Muscle layer of duodenum (tissue), 2 donors: Measurements from ENCODE around the gene PEX1.
"Not testable (repeated sequence)": the region's sequence is repeated elsewhere in the genome, so short reads cannot be mapped to it uniquely, and the experiment has no call there.

ENCODE experiments used
- H3K27ac ChIP-seq: one replicate; pipeline ENCODE4 v1.7.0; 2013; ENCODE audit warnings: mild to moderate bottlenecking, low read length
- H3K27me3 ChIP-seq: one replicate; pipeline ENCODE4 v1.7.0; 2013; ENCODE audit warnings: low read depth, mild to moderate bottlenecking, control low read depth, low read length
- H3K36me3 ChIP-seq, 2 donors: one replicate each; pipeline ENCODE4 v1.7.0; 2013; ENCODE audit warnings: low read length in 2 of 2, control low read depth in 1 of 2, mild to moderate bottlenecking in 1 of 2; ENCODE audit not compliant: insufficient read depth in 2 of 2, control insufficient read depth in 1 of 2
- H3K4me1 ChIP-seq, 2 donors: one replicate each; pipeline ENCODE4 v1.7.0; 2013; ENCODE audit warnings: low read length in 2 of 2, mild to moderate bottlenecking in 2 of 2, control low read depth in 1 of 2, moderate library complexity in 1 of 2; ENCODE audit not compliant: insufficient read depth in 2 of 2, control insufficient read depth in 1 of 2
- H3K4me3 ChIP-seq, 2 donors: one replicate each; pipeline ENCODE4 v1.7.0; 2013; ENCODE audit warnings: low read length in 2 of 2, low read depth in 1 of 2, mild to moderate bottlenecking in 1 of 2
- H3K9me3 ChIP-seq, 2 donors: one replicate each; pipeline ENCODE4 v1.7.0; 2013; ENCODE audit warnings: low read length in 2 of 2, control low read depth in 1 of 2, mild to moderate bottlenecking in 1 of 2; ENCODE audit not compliant: control insufficient read depth in 1 of 2
- donor health status: healthy.

PEX1 gene

GRCh38 chr7:92504563-92504962 is 23.8 kb downstream of the PEX1 start:
- no peaks in the 10 kb centered on the region for H3K9me3 ChIP-seq
- no peak overlapping the region for H3K27ac ChIP-seq
- H3K36me3 ChIP-seq: peaks cover 38 to 62% of the 10 kb centered on the region in 2 donors
- no peaks in the 10 kb centered on the region for H3K4me1 ChIP-seq
- no peak overlapping the region for H3K4me3 ChIP-seq
- no peaks in the 10 kb centered on the region for H3K27me3 ChIP-seq

- H3K36me3 ChIP-seq: peaks cover 44 to 70% of the 10 kb centered on the region in 2 donors
- no peaks in the 10 kb centered on the region for H3K4me1 ChIP-seq
- H3K27me3 ChIP-seq: no peaks in the 10 kb centered on the region
- no peak overlapping the region for H3K4me3 ChIP-seq
- H3K9me3 ChIP-seq: no peaks in the 10 kb centered on the region
- H3K27ac ChIP-seq: no peak overlapping the region
These were observed 24.6 kb downstream of the PEX1 start for GRCh38 chr7:92503767-92504166.

GRCh38 chr7:92498557-92498956 is 29.8 kb downstream of the PEX1 start:
- H3K36me3 ChIP-seq: peaks cover 41 to 56% of the 10 kb centered on the region in 2 donors
- no peak overlapping the region for H3K4me3 ChIP-seq
- no peaks in the 10 kb centered on the region for H3K4me1 ChIP-seq
- H3K27me3 ChIP-seq: no peaks in the 10 kb centered on the region
- H3K27ac ChIP-seq: no peak overlapping the region
- no peaks in the 10 kb centered on the region for H3K9me3 ChIP-seq

- H3K36me3 ChIP-seq: peaks cover 40 to 60% of the 10 kb centered on the region in 2 donors
These were observed 31.4 kb downstream of the PEX1 start for GRCh38 chr7:92496876-92497275.

GRCh38 chr7:92489634-92490033 is 38.7 kb downstream of the PEX1 start:
- peaks cover 49 to 70% of the 10 kb centered on the region in 2 donors for H3K36me3 ChIP-seq
- no peaks in the 10 kb centered on the region for H3K9me3 ChIP-seq
- no peaks in the 10 kb centered on the region for H3K4me1 ChIP-seq
- no peak overlapping the region for H3K4me3 ChIP-seq
- no peak overlapping the region for H3K27ac ChIP-seq
- no peaks in the 10 kb centered on the region for H3K27me3 ChIP-seq

More at GRCh38 chr7:92496876-92497275, 31.4 kb downstream of the PEX1 start:
- Histone ChIP-seq H3K27ac (no peak overlapping the region), H3K4me3 (no peak overlapping the region), H3K9me3 (no peaks in the 10 kb centered on the region), H3K27me3 (no peaks in the 10 kb centered on the region), H3K4me1 (no peaks in the 10 kb centered on the region)

- Histone ChIP-seq H3K36me3 (peaks cover 44 to 56% of the 10 kb centered on the region in 2 donors), H3K9me3 (no peaks in the 10 kb centered on the region), H3K27me3 (no peaks in the 10 kb centered on the region), H3K4me1 (no peaks in the 10 kb centered on the region), H3K4me3 (no peak overlapping the region), H3K27ac (no peak overlapping the region)
These were observed 40.5 kb downstream of the PEX1 start for GRCh38 chr7:92487804-92488203.

GRCh38 chr7:92485974-92486373 is 42.3 kb downstream of the PEX1 start:
- Histone ChIP-seq H3K27me3 (no peaks in the 10 kb centered on the region), H3K4me3 (no peak overlapping the region), H3K4me1 (no peaks in the 10 kb centered on the region), H3K36me3 (peaks cover 32 to 40% of the 10 kb centered on the region in 2 donors), H3K9me3 (no peaks in the 10 kb centered on the region), H3K27ac (no peak overlapping the region)

- Histone ChIP-seq H3K4me1 (no peaks in the 10 kb centered on the region), H3K27ac (no peak overlapping the region), H3K36me3 (peaks cover 27 to 37% of the 10 kb centered on the region in 2 donors), H3K9me3 (no peaks in the 10 kb centered on the region), H3K27me3 (no peaks in the 10 kb centered on the region), H3K4me3 (no peak overlapping the region)
These were observed 42.9 kb downstream of the PEX1 start for GRCh38 chr7:92485267-92485892.

- H3K4me3 ChIP-seq, H3K27me3 ChIP-seq, H3K27ac ChIP-seq, H3K9me3 ChIP-seq, H3K4me1 ChIP-seq: not testable (repeated sequence)
- H3K36me3 ChIP-seq: peaks cover 27 to 32% of the 10 kb centered on the region in 2 donors
These were observed 44.1 kb downstream of the PEX1 start for GRCh38 chr7:92484226-92484625.

GRCh38 chr7:92483624-92484023 is 44.7 kb downstream of the PEX1 start:
- not testable (repeated sequence) for H3K27ac ChIP-seq, H3K4me3 ChIP-seq, H3K9me3 ChIP-seq, H3K4me1 ChIP-seq, H3K27me3 ChIP-seq
- peaks cover 26 to 27% of the 10 kb centered on the region in 2 donors for H3K36me3 ChIP-seq

GRCh38 chr7:92479146-92479545 is 49.2 kb downstream of the PEX1 start:
- not testable (repeated sequence) for H3K27ac ChIP-seq, H3K36me3 ChIP-seq, H3K9me3 ChIP-seq, H3K4me1 ChIP-seq, H3K4me3 ChIP-seq, H3K27me3 ChIP-seq

GRCh38 chr7:92478711-92479110 is 49.6 kb downstream of the PEX1 start:
- H3K4me3 ChIP-seq: no peak overlapping the region
- no peaks in the 10 kb centered on the region for H3K9me3 ChIP-seq
- H3K27ac ChIP-seq: no peak overlapping the region
- no peaks in the 10 kb centered on the region for H3K4me1 ChIP-seq
- H3K36me3 ChIP-seq: peaks cover 0 to 7% of the 10 kb centered on the region in 2 donors
- no peaks in the 10 kb centered on the region for H3K27me3 ChIP-seq
